Tibial nerve (tissue), 3 donors: ENCODE results near the gene HOXD9.

Source experiments
- CTCF ChIP-seq, 5 experiments: fragments of 200-600 bp in 3 of 5; fragments of 450-650 bp in 2 of 5; sonication (generic) in 3 of 5; IDR thresholded peaks; one replicate each; pipeline ENCODE4 v1.5.1; 2016 to 2019; ENCODE audit warnings: antibody characterized with exemption in 5 of 5, mild to moderate bottlenecking in 3 of 5, moderate library complexity in 2 of 5
- POLR2A ChIP-seq, 2 donors: fragments of 450-650 bp; IDR thresholded peaks; one replicate each; pipeline ENCODE4 v1.6.1; 2017; ENCODE audit warnings: antibody characterized with exemption in 2 of 2, mild to moderate bottlenecking in 2 of 2, moderate library complexity in 2 of 2

GRCh38 chr2:176150584-176151441 lies 28.3 kb downstream of the HOXD9 start:
- TF ChIP-seq CTCF (IDR thresholded peaks at IDR 0.05), result no peak
- TF ChIP-seq POLR2A (IDR thresholded peaks at IDR 0.05), result no peak
